NCI-H2171 treated with DMSO at 0.1 percent for 48 hours (cell line): Measurements from ENCODE around the gene SEC14L2.

Source experiments
- DNase-seq: peaks from one replicate; lab custom pipeline; 2025; lab: John Stamatoyannopoulos, UW

SEC14L2 gene

DNA sequence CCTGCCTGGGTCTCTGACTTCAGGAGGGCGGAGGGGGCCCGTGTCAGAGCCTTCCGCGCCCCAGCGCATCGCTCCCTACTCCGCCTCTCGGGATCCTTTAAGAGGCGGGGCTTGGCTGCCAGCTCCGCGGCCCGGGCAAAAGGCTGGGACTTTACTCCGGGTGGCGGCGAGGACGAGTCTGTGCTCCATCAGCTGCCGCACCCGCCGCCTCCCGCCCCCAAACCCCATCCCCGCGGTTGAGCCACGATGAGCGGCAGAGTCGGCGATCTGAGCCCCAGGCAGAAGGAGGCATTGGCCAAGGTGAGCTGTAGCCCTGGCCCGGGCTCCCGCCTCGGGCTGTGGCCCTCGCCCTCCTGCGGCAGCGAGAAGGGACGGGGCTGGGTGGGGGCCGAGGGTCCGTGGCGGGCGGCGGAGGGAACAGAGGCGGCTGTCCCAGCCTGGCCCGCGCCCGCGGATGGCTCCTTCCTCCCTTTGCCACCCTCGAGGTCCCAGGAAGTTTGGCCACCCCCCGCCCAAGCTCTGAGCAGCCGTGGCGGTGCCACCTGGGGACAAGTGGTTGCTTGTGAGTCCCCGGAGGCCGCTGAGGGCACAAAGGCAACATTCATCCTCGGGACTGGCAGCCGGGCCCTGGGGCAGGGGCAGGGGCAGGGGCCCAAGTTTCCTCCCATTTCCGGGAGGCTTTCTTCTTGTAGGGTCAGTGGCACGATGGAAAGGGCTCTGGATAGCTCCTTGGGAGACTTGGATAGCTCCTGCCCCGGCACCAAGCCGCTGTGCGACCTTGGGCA, at the start of gene SEC14L2:
Gene SEC14L2 (plus strand): TSS at position 148 of the 785 bp plus-strand sequence. CDS start 99 bp downstream, at position 247.
- peak; percentile 70 for DNase-seq

DNA sequence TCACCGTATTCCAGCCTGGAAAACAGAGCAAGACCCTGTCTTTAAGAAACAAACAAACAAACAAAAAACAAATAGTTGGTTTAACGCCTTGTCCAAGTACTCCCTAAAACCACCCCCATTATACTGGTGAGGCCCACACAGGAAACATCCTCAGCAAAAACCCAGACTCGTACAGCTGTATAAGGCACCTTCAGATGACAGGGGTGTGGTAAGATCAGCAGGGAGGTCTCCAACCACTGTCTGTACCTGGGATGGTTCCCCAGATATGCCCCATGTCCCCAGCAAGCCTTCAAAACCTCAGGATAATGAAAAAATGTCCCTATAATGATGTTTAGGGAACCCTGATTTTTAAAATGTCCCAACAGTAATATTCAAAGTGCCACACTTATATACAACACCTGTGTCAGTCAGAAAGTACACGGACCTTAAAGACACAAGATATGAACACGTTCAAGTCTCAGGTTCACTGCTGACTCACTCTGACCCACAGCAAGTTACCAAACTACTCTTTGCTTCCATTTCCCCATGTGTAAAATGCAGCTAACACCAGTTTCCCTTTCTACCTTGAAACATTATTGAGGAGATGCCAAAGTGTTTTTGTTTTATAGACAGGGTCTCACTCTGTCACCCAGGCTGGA, 49.4 kb upstream of the SEC14L2 start:
- no peak for DNase-seq

DNA sequence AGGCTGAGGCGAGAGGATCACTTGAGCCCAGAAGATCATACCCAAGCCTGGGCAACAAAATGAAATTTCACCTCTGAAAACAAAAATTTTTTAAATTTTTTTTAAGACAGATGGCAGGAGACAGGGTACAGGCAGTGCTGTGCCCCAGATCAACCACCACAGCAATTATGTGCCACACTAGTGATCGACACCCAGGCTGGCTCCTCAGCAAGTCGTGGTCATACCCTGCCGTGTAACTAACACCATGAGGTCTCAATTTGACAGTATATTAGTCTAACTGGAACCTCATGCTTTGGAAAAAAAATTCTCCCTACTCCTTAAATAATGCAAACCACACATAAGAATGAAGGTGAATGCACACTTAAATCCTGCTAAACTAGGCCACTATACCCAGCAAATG, 48.4 kb upstream of the SEC14L2 start:
- DNase-seq, result no peak

DNA sequence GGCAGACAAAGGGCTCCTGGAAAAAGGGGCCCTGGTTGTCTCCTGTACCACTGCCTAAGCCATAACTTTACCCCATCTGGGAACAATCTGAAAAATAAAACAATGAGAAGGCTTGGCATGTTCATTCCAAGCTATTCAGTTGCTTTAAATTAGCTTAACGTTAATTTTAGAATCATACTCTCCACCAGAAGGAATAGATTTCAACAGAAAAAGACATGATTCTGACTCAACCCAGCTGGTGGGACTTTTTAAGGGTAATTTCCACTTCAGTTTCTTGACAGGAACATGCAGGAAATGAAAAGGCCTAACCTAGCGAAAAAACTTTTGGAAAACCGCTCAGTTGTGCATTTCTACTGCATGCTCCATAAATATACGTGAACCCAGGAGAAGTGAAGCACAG, 48.0 kb upstream of the SEC14L2 start:
- DNase-seq, result no peak

DNA sequence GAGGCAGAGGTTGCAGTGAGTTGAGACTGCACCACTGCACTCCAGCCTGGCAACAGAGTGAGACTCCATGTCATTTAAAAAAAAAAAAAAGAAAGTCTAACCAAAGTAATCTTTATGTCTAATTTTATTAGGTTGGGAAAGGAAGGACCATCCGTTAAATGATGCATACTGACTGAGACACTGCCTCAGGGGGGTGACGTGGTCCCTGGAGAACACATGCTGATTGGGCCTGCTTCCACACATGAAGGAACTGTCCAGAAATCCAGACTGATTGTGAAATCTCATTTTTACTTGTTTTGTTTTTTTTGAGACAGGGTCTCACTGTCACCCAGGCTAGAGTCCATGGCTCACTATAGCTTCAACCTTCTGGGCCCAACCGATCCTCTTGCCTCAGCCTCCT, 45.6 kb upstream of the SEC14L2 start:
- no peak for DNase-seq

DNA sequence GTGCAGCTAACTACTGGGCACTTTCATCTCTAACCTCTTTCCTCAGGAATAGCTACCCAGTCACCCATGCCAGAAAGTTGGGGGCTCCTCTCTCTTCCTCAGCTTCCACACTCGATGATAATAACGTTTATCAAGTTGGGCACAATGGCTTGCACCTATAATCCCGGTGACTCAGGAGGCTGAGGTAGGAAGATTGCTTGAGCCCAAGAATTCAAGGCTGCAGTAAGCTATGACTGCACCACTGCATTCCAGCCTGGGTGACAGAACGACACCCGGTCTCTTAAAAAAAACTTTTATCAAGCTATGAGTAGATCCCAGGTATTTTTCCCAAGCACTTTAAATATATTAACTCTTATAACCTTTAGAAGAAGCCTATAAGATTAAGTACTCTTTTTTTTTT, 42.2 kb upstream of the SEC14L2 start:
- no peak for DNase-seq

DNA sequence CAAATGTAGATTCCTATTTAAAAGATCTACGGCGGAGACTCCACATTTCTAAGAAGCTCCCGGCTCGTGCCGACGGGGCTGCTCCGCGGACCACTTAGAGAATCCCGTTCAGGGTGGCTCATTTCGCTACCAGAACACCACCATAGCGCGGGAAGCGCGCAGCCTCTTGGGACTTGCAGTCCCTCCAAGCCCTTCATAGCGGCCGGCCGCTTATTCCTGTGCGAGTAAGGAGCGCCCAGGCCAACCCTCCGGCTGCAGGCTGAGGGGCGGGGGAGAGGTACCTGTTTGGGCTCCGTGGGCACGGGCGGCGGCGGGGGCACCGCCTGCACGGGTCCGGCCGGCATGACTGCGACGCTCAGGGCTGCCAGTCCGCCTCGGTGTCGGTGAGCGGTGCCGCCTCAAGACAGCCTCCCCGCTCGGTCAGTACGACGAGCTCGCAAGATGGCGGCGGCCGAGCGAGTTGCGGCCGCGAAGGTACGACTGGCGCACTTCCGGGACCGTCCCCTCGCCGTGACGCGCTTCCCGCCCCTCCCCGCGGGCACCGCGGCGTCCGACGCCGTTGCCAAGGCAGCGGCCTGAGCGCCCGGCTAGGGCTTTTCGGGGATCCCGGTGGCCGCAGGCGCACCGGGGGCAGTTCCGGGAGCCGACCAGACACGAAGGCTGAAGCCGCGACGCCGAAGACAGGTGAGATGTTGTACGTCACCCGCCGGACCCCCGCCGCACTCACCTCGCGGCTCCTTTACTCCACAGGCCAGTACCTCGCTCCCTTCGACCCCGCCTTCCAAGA, 40.2 kb upstream of the SEC14L2 start, which contains the start of the genes CCDC157 and SF3A1:
Gene CCDC157 (plus strand): TSS at position 559 of the 787 bp plus-strand sequence. CDS start 8,994 bp downstream, outside the sequence.
Gene SF3A1 (minus strand): TSS at position 446 of the 787 bp plus-strand sequence. CDS start 102 bp downstream, at position 344.
- peak; percentile 87 for DNase-seq

DNA sequence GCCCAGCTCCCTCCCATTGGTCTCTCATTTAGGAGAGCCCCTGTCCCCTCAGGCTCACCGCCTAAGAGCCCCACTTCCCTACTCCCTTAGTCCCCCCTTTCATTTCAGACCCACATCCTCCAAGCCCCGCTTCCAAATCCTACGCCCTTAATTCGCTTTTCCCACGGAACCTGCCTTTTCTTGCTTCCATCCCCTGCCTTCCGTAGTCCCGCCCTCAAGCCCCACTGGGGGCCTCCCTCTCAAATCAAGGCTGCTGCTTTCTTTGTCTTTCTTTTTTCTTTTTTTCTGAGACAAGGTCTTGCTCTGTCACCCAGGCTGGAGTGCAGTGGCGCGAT, 39.6 kb upstream of the SEC14L2 start:
- DNase-seq, result peak; percentile 67

DNA sequence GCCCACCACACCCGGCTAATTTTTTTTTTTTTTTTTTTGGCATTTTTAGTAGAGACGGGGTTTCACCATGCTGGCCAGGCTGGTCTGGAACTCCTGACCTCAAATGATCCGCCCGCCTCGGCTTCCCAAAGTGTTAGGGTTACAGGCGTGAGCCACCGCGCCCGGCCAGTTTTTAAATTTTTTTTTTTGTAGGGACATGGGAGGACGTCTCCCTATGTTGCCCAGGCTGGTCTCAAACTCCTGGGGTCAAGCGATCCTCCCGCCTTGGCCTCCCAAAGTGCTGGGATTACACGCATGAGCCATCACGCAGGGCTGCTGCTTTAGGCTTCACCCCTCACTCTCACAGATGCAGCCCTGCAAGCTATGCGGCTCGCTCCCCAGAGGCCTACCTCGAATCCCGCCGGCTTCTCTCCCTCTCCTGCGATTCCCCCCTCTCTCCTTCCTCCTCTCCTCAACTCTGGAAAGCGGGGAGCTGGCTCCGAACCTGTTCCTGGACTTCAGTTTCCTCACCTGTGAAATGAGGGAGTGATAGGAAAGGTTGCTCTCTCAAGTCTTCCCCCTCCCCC, 39.1 kb upstream of the SEC14L2 start:
- no peak for DNase-seq

DNA sequence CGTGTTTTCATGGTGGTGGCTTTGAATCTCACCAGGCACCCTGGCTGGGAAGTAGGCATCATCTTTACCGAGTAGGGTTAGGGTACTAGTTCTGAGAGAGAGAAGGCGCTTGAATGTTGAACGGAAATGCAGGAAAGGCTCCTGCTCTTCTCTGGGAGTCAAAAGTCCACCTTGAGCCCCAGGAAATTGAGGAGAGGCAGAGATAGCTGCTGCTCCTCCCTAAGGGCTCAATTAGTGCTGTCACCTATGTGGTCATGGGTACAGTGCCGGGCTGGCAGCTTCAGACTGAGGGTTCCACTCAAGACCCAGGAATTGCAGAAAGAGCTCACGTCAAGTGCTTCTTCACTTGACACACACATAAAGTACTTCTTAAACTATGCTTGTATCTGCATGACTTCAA, 38.3 kb upstream of the SEC14L2 start:
- DNase-seq, result no peak

DNA sequence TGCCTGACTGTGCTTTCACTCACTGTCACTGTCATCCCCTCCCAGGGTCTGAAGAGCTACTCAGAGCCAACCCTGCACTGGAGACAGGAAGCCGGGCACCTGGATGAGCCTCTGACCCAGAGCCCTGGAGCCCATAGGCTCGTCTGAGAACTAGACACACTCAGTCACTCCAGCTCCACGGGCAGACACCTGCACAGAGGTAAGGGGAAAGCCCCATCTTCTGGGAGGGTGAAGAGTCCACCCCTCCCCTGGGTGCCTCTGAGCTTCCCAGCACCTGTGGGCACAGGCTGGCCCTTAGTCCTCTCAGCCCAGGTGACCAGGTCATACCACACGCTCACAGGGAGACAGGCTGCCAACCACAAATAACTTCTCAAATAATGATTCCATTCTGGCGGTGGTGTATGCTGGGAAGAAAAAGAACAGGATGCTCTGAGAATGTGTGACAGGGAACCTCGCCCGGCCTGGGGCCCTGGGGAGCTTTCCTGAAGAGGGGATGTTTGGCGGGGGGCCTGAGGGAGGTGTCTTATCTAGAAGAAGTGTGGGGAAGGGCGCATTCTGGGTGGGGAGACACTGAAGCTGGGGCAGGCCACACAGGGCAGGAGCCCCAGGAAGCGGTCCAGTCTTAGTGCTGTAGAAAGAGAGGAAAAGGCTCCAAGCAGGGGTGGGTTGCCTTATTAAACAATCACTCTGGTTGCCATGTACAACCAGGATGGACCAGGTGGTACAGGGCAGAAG, 34.7 kb upstream of the SEC14L2 start:
- no peak for DNase-seq

DNA sequence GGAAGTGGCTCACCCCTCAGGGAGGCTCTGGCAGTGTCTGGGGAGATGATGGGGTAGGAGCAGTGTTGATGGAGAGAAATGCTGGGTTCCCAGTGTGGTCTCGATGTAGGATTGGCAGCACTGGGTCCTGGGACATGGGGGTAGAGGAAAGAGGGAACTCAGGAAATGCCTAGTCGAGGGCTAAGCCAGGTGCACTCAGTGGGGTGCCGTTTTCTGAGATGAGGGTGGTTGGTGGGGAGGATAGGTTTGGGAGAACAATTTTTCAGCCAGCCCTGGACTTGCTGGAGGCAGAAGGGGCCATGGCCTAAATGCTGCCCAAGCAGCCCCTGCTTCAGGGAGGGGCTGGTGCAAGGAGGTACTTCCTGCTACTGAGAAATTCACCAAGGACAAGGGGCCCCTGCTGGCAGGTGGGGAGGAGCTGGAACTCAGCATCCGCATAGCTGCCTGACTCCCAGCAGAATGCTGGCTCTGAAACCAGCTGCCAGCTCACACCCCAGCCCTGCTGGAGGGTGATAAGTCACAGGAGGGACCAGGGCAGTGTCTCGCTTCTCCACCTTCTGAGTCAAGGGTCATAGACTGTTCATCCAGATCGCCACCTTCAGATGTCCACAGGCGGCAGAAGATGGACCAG, 34.1 kb upstream of the SEC14L2 start:
- DNase-seq, result peak; percentile 26

DNA sequence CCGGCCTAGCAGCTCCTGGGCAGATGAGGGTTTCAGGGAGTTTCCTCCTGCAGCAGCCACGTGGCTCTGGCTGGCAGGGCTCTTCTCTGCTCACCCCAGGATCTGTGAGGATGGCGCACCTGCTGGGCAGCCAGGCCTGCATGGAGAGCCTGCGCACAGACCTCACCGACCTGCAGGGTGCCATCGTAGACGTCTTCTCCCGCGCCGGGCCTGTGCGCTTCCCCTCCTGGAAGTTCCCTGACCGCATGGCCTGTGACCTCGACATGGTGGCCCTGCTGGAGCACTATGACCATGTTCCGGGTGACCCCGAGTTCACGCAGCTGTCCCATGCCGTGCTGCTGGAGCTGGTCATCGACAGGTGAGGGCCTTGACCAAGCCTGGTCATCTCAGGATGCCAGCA, 30.9 kb upstream of the SEC14L2 start:
- no peak for DNase-seq

DNA sequence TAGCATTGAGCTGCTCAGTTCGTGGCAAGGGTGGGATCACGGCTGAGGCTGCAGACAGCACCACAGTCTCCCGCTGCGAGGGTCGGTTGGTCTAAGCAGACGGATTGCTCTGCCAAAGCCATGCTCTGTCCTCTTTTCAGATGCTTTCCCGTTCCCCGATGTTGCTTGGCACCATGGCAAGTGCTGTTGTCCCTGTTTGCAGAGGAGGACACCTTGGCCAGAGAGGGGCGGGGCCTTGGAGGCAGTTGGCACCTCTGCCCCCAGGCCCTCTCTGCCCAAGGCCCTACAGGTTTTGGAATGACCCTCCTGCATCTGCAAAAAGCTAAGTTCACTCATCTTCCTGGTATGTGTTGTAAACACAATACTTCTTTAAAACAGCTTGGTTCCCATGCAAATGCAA, 28.4 kb upstream of the SEC14L2 start:
- no peak for DNase-seq

DNA sequence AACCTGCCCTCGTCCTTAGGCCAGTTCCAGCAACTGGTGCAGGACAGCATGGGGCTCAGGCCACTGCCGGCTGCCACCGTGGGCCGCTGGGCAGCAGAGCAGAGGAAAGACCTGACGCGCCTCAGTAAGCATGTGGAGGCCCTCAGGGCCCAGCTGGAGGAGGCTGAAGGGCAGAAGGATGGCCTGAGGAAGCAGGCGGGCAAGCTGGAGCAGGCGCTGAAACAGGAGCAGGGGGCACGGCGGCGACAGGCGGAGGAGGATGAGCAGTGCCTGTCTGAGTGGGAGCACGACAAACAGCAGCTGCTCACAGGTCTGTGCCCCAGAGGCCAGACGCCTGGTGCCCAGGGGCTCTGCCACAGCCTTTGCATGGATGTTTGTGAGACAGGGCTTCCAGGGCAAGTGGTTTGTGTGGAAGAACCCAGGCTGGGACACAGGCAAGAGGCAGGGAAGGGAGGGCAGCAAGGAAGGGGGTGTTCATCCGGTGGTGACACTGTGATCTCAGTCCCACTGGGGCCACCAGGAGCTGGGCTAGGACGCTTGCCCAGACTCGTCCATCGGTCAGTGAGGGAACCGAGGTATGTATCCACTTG, 26.1 kb upstream of the SEC14L2 start:
- DNase-seq, result peak; percentile 59

DNA sequence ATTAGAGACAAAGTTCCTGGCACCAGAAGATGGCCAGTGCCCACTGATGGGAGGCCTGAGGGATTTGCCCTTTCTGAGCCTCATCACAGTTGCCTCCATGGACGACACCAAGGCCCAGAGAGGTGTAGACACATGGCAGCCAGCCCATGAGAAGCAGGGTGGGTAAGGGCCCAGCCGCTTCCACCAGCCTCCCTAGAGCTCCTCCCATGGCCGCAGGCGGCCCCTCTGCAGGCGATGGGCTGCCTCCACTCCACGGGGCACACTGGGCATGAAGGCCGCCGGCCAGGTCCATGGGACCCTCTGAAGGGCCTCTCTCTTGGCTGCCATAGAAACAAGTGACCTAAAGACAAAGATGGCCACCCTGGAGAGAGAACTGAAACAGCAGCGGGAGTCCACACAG, 25.5 kb upstream of the SEC14L2 start:
- no peak for DNase-seq

DNA sequence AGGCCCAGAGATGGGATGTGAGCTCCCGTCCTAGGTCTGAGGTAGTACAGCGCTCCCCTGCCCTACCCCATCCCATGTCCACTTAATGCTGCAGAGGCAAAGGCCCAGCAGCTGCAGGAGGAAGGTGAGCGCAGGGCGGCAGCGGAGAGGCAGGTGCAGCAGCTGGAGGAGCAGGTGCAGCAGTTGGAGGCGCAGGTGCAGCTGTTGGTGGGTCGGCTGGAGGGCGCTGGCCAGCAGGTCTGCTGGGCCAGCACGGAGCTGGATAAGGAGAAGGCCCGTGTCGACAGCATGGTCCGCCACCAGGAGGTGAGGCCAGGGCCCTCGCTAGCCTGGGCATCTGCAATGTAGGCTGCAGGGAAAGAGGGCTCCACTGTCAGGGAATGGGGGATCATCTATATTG, 24.8 kb upstream of the SEC14L2 start:
- peak; percentile 22 for DNase-seq

DNA sequence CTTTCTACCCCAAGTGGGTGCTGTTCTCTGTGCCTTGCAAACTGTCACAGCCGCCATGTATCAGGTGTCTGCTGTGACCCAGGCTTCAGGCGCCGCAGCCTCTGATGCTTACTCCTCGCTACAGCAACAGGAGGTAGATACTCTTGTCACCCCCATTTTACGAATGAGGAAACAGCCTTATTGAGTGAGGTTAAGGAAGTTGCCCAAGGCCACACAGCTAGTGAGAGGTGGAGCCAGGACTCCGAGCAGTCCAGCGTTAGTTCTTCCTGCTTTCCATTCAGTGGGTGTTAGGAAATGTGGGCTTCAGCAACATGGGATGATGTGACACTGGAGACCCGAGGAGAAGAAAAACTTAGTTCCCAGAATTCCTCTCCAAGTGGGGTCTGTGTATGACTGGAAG, 23.9 kb upstream of the SEC14L2 start:
- DNase-seq, result no peak

DNA sequence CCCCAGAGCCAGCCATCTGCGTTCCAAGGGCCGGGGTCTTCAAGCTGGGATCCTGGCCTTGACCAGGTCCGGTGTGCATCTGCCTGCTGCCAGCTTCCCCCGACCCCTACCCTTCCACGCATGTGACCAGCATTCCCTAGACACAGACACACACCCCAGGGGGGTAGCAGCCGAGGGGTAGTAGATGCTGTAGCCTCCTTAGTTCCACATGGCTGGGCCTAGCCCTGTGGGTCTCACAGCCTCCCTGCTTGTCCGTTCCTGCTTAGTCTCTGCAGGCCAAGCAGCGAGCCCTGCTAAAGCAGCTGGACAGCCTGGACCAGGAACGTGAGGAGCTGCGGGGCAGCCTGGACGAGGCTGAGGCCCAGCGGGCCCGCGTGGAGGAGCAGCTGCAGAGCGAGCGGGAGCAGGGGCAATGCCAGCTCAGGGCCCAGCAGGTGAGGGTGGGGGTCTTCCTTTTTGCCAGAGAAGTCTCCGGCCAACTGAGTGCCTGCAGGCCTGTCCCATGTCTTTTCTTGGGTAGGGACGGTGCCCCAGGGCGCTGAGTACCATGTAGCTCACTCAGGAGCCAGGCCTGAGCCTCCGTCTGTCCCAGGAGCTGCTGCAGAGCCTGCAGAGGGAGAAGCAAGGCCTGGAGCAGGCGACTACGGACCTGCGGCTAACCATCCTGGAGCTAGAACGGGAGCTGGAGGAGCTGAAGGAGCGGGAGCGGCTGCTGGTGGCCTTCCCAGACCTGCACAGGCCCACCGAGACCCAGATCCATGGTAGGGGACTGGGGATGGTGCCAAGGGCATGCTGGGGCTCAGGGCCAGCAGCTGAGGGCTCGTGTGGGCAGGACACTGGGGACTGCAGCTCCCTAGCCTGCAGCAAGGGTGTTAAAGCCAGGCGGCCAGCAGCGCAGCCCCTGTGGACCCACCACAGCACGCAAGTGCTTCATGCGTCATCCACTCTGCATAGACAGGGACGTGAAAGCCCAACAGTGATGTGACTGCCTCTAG, 23.2 kb upstream of the SEC14L2 start:
- DNase-seq, result no peak
